GM18519 (cell line): Measurements from ENCODE around the gene CLCN5.
A peak's percentile ranks its signal among the peaks of the same experiment; 100 is the strongest.
"Not testable (repeated sequence)": the region's sequence is repeated elsewhere in the genome, so short reads cannot be mapped to it uniquely, and the experiment has no call there.

Source experiments
- ATAC-seq: cut with Tn5 transposase; IDR thresholded peaks from one replicate; pipeline ENCODE4 v1.9.1; 2021; ENCODE audit warnings: mild to moderate bottlenecking, moderate library complexity; ENCODE audit not compliant: unreplicated experiment, low FRiP score

Gene CLCN5

GRCh38 chrX:49993661-49994060, 71.3 kb downstream of the CLCN5 start:
- ATAC-seq: no peak

GRCh38 chrX:49995107-49995731, 72.8 kb downstream of the CLCN5 start:
- ATAC-seq: no peak

GRCh38 chrX:49995795-49996455, 73.5 kb downstream of the CLCN5 start:
- no peak for ATAC-seq

GRCh38 chrX:49996474-49996873, 74.1 kb downstream of the CLCN5 start:
- ATAC-seq: no peak

- no peak for ATAC-seq
Observed at GRCh38 chrX:49999087-49999486, 76.7 kb downstream of the CLCN5 start.

- no peak for ATAC-seq
Observed at GRCh38 chrX:50000937-50001542, 78.6 kb downstream of the CLCN5 start.

GRCh38 chrX:50002067-50002714, 79.8 kb downstream of the CLCN5 start:
- ATAC-seq: peak; percentile 47

GRCh38 chrX:50003467-50003866, 81.1 kb downstream of the CLCN5 start:
- no peak for ATAC-seq

- ATAC-seq: no peak
Observed at GRCh38 chrX:50003927-50004326, 81.5 kb downstream of the CLCN5 start.

- not testable (repeated sequence) for ATAC-seq
Observed at GRCh38 chrX:50025591-50025990, 103.2 kb downstream of the CLCN5 start.

- ATAC-seq: no peak
Observed at GRCh38 chrX:50035126-50035525, 112.7 kb downstream of the CLCN5 start.

GRCh38 chrX:50036426-50036825, 114.0 kb downstream of the CLCN5 start:
- no peak for ATAC-seq

- no peak for ATAC-seq
Observed at GRCh38 chrX:50045823-50046222, 123.4 kb downstream of the CLCN5 start.

- no peak for ATAC-seq
Observed at GRCh38 chrX:50049228-50049627, 126.8 kb downstream of the CLCN5 start.

GRCh38 chrX:50054147-50054546, 131.8 kb downstream of the CLCN5 start:
- no peak for ATAC-seq

- no peak for ATAC-seq
Observed at GRCh38 chrX:50066318-50066937, 144.0 kb downstream of the CLCN5 start.

GRCh38 chrX:50067435-50068284, 145.3 kb downstream of the CLCN5 start:
- ATAC-seq: no peak

- no peak for ATAC-seq
Observed at GRCh38 chrX:50068285-50068563, 145.8 kb downstream of the CLCN5 start.

GRCh38 chrX:50068893-50069292, 146.5 kb downstream of the CLCN5 start:
- no peak for ATAC-seq

- no peak for ATAC-seq
Observed at GRCh38 chrX:50071494-50071893, 149.1 kb downstream of the CLCN5 start.
